NB4 (cell line): Measurements from ENCODE around the gene CYP4V2.

Experiments used
- DNase-seq: peaks from one replicate; pipeline ENCODE4 v3.0.0; 2010; ENCODE audit warnings: low read depth
- H3K4me3 ChIP-seq: one replicate; pipeline ENCODE4 v1.5.1; 2011; ENCODE audit warnings: mild to moderate bottlenecking, low read depth, low read length, moderate library complexity
- CTCF ChIP-seq: IDR thresholded peaks from one replicate; pipeline ENCODE4 v1.5.1; 2012; ENCODE audit warnings: low read depth, low read length
- MAX ChIP-seq: IDR thresholded peaks from 2 replicates; pipeline ENCODE4 v1.6.1; 2011; ENCODE audit warnings: low read depth, low read length
- MYC ChIP-seq: IDR thresholded peaks from 2 replicates; pipeline ENCODE4 v1.6.1; 2011; ENCODE audit warnings: low read depth, low read length
- POLR2A ChIP-seq: IDR thresholded peaks from 2 replicates; pipeline ENCODE4 v1.6.1; 2011; ENCODE audit warnings: mild to moderate bottlenecking; ENCODE audit not compliant: insufficient read length; ENCODE audit errors: extremely low read depth

The CYP4V2 gene

GRCh38 chr4:186190581-186191199, 677 bp upstream of the CYP4V2 start:
- DNase-seq, result peak; percentile 84
- peak; percentile 31; the same call in 1 of the 2 replicates for TF ChIP-seq MAX
- TF ChIP-seq POLR2A, result no peak
- 0 out of 2 replicates have a peak, but pooled peaks have one; percentile 7 for TF ChIP-seq MYC
- TF ChIP-seq CTCF, result peak; percentile 2
- H3K4me3 ChIP-seq, result peak overlapping the region; percentile 56

GRCh38 chr4:186192066-186192612, 772 bp downstream of the CYP4V2 start:
- H3K4me3 ChIP-seq, result peak overlapping the region; percentile 62
- DNase-seq, result peak; percentile 61
- TF ChIP-seq CTCF (no peak), MAX (no peak), MYC (no peak), POLR2A (no peak)

- H3K4me3 ChIP-seq, result no peak overlapping the region
- TF ChIP-seq POLR2A, result no peak
- TF ChIP-seq MAX, result no peak
- TF ChIP-seq MYC, result no peak
- TF ChIP-seq CTCF, result no peak
- DNase-seq, result no peak
Observed at GRCh38 chr4:186193851-186194250, 2.5 kb downstream of the CYP4V2 start.

GRCh38 chr4:186196063-186196462, 4.7 kb downstream of the CYP4V2 start:
- TF ChIP-seq CTCF (no peak), MYC (no peak), MAX (no peak), POLR2A (no peak)
- no peak for DNase-seq

GRCh38 chr4:186200516-186200915, 9.1 kb downstream of the CYP4V2 start:
- no peak for DNase-seq
- TF ChIP-seq MAX (no peak), POLR2A (no peak)
- H3K4me3 ChIP-seq, result no peak overlapping the region

More at GRCh38 chr4:186196063-186196462, 4.7 kb downstream of the CYP4V2 start:
- no peak overlapping the region for H3K4me3 ChIP-seq

- no peak overlapping the region for H3K4me3 ChIP-seq
- DNase-seq, result no peak
- TF ChIP-seq POLR2A (no peak), MAX (no peak), MYC (no peak)
Observed at GRCh38 chr4:186201010-186201409, 9.6 kb downstream of the CYP4V2 start.
